Loucy (cell line): ENCODE measurements around the gene NBPF1.
"Not testable (repeated sequence)": the region's sequence is repeated elsewhere in the genome, so short reads cannot be mapped to it uniquely, and the experiment has no call there.

Experiments
- H2AFZ ChIP-seq: fragments of 200-600 bp; sonication (generic); 2 replicates; pipeline ENCODE4 v1.6.0; 2016; ENCODE audit warnings: antibody characterized with exemption, mild to moderate bottlenecking, low read length, moderate library complexity
- H3F3A ChIP-seq: fragments of 200-600 bp; 2 replicates; pipeline ENCODE4 v1.6.0; 2016; ENCODE audit warnings: antibody characterized with exemption, low read depth, mild to moderate bottlenecking
- H3K27me3 ChIP-seq: fragments of 200-600 bp; sonication (generic); 2 replicates; pipeline ENCODE4 v1.6.1; 2014; ENCODE audit warnings: low read length, mild to moderate bottlenecking; ENCODE audit not compliant: insufficient read depth, poor library complexity, severe bottlenecking
- H3K36me3 ChIP-seq: fragments of 200-600 bp; sonication (generic); 2 replicates; pipeline ENCODE4 v1.6.1; 2016; ENCODE audit warnings: low read length; ENCODE audit not compliant: insufficient read depth
- H3K4me1 ChIP-seq: fragments of 200-600 bp; sonication (generic); 2 replicates; pipeline ENCODE4 v1.5.1; 2014; ENCODE audit warnings: low read length, mild to moderate bottlenecking; ENCODE audit not compliant: insufficient read depth, poor library complexity, severe bottlenecking
- H3K4me2 ChIP-seq: fragments of 200-600 bp; sonication (generic); 2 replicates; pipeline ENCODE4 v1.6.0; 2014; ENCODE audit warnings: antibody characterized with exemption, low read length, low read depth, mild to moderate bottlenecking; ENCODE audit not compliant: poor library complexity, severe bottlenecking
- H3K4me3 ChIP-seq: fragments of 200-600 bp; sonication (generic); 2 replicates; pipeline ENCODE4 v1.5.1; 2014; ENCODE audit warnings: low read length, mild to moderate bottlenecking, mixed read lengths; ENCODE audit not compliant: poor library complexity, severe bottlenecking
- H3K79me2 ChIP-seq: fragments of 200-600 bp; sonication (generic); 2 replicates; pipeline ENCODE4 v1.6.1; 2014; ENCODE audit warnings: low read length; ENCODE audit not compliant: insufficient read depth
- H3K9ac ChIP-seq: fragments of 200-600 bp; sonication (generic); 2 replicates; pipeline ENCODE4 v1.6.0; 2014; ENCODE audit warnings: mild to moderate bottlenecking, low read depth, low read length, moderate library complexity; ENCODE audit not compliant: poor library complexity, severe bottlenecking
- H3K9me2 ChIP-seq: fragments of 200-600 bp; sonication (generic); replicated peaks from 2 replicates; pipeline ENCODE4 v1.6.1; 2016; ENCODE audit warnings: low read depth, low read length, mixed read lengths
- H3K9me3 ChIP-seq: fragments of 200-600 bp; sonication (generic); 2 replicates; pipeline ENCODE4 v1.6.1; 2014; ENCODE audit warnings: mild to moderate bottlenecking, antibody characterized with exemption, low read length, low read depth; ENCODE audit not compliant: insufficient read depth
- H4K20me1 ChIP-seq: fragments of 200-600 bp; sonication (generic); 2 replicates; pipeline ENCODE4 v1.6.0; 2014; ENCODE audit warnings: antibody characterized with exemption, low read length, mild to moderate bottlenecking; ENCODE audit not compliant: insufficient read depth, poor library complexity, severe bottlenecking
- EZH2phosphoT487 ChIP-seq: fragments of 200-600 bp; IDR thresholded peaks from 2 replicates; pipeline ENCODE4 v1.6.1; 2018; ENCODE audit warnings: antibody characterized with exemption, mild to moderate bottlenecking, moderate library complexity, borderline replicate concordance
- TF ChIP-seq, protein P1 (sequence below): fragments of 200-600 bp; sonication (generic); conservative IDR thresholded peaks from 2 replicates; pipeline ENCODE4 v1.5.1; 2014; ENCODE audit warnings: mild to moderate bottlenecking, antibody characterized with exemption, low read length

Gene NBPF1

DNA sequence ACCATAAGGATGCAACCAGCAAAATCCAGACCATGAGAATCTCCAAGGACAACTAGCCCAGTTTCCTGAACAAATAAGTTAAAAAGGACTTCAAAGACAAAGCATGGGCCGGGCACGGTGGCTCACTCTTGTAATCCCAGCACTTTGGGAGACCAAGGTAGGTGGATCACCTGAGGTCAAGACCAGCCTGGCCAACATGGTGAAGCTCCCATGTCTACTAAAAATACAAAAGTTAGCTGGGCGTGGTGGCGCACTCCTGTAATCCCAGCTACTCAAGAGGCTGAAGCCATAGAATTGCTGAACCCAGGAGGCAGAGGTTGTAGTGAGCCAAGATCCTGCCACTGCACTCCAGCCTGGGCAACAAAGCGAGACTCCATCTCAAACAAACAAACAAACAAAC, 22.6 kb upstream of the NBPF1 start:
- peaks cover 14% of the 10 kb centered on the region; the same call in 1 of the 2 replicates for H3K79me2 ChIP-seq
- H3K4me2 ChIP-seq, H3K9me2 ChIP-seq, H3F3A ChIP-seq, H3K9me3 ChIP-seq, H4K20me1 ChIP-seq, H3K4me3 ChIP-seq, H3K9ac ChIP-seq, H3K4me1 ChIP-seq, H3K27me3 ChIP-seq, H2AFZ ChIP-seq: not testable (repeated sequence)
- peaks cover 27% of the 10 kb centered on the region; the same call in 1 of the 2 replicates for H3K36me3 ChIP-seq

DNA sequence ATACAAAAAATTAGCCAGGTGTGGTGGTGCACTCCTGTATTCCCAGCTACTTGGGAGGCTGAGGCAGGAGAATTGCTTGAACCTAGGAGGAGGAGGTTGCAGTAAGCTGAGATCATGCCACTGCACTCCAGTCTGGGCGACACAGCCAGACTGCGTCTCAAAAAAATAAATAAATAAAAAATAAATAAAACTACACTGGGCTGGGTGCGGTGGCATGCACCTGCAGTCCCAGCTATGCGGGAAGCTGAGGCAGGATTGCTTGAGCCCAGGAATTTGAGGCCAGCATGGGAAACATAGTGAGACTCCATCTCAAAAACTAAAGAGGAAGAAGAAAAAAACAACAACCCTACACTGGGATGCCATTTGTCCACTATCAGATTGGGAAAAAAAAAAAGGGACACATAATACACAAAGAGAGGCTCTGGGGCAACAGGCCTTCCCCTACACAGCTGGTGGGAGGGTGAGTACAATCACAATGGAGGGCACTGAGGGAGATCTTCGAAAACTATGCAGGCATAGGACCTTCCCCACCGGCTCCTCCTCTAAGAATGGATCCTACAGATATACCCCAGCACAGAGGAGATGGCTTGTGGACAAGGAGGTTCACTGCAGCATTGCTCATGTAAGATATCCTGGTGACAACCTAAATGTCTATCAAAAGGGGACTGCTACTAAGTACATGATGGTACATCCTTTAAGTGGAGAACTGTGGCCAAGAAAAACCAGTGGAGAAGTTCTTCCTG, 20.3 kb upstream of the NBPF1 start:
- not testable (repeated sequence) for H3K4me1 ChIP-seq, H3K9me3 ChIP-seq, H3K27me3 ChIP-seq, H3K9me2 ChIP-seq, H3K79me2 ChIP-seq, H3F3A ChIP-seq, H3K4me2 ChIP-seq, H3K4me3 ChIP-seq, H2AFZ ChIP-seq, H3K9ac ChIP-seq, H4K20me1 ChIP-seq
- H3K36me3 ChIP-seq: peaks cover 36% of the 10 kb centered on the region; the same call in 1 of the 2 replicates

DNA sequence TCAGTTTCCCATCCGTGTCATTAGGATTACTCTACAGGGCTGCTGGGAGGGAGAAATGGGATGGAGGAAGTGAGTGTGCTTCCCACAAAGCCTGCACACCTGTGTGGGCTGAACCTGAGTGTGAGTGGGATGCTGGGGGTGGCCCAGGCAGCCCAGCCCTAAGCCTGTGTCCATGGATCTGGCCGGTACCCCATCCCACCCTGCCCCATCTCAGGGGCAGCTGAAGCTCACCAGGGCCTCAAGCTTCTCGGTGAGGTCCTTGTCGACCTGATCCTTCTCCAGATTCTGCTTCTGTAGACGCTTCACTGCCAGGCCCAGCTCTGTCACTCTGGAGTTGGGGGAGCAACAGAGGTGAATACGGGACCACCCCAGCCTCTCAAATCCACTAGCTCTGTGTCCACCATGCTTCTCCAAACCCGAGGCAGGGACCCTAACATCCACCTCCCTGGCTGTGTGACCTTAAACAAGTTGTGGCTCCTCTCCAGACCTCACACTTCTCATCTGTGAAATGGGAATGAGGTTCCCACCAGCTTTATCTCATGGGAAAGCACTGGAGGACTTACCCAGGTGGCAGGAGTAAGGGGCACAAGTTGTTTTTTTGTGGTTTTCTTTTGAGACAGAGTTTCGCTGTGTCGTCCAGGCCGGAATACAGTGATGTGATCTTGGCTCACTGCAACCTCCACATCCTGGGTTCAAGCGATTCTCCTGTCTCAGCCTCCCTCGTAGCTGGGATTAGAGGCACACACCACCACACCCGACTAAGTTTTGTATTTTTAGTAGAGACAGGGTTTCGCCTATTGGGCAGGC, 18.9 kb upstream of the NBPF1 start:
- H2AFZ ChIP-seq, H3K9me3 ChIP-seq, H3F3A ChIP-seq, H3K4me3 ChIP-seq, H3K27me3 ChIP-seq, H3K79me2 ChIP-seq, H4K20me1 ChIP-seq, H3K9me2 ChIP-seq, H3K9ac ChIP-seq, H3K4me1 ChIP-seq, H3K4me2 ChIP-seq: not testable (repeated sequence)
- H3K36me3 ChIP-seq: peaks cover 41% of the 10 kb centered on the region; the same call in 1 of the 2 replicates

DNA sequence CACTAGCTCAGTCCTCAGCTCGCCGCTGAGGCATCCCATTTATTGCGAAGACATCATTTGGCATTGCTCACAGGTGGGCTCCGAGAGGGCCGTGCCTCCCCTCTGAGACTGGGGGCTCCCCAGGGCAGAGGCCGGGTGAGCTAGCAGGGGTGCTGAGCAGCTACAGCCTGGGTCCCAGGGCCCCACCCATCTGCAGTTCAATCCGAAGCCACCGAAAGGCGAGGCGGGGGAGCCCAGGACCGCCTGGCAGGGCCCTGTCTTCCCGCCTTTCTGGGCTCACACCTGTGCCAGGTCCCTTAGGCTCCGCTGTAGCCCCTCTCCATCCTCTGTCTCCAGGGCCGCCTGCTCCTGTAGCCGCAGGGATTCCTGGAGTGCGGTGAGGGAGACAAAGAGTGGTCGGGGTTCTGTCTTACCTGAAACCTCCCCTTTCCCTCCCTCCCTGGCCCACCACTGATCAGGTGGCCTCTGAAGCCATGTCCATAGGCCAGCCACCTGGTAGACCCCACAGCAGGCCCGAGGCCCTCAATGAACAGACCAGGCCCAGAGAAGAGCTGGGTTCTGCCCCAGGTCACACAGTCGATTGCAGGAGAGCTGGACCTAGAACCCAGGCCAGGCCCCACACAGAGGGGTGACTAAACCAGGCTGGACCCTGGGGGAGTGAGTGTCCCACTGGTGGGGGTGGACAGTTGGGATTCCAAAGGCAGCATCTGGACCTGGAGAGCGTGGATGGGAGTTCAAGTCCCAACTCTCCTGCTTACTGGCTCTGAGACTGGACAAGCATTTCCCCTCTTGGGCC, 18.1 kb upstream of the NBPF1 start:
- no peaks in the 10 kb centered on the region for H3K4me1 ChIP-seq
- no peak overlapping the region for H2AFZ ChIP-seq
- no peaks in the 10 kb centered on the region for H3K9me3 ChIP-seq
- no peaks in the 10 kb centered on the region for H3K79me2 ChIP-seq
- peaks cover 43% of the 10 kb centered on the region; the same call in 1 of the 2 replicates for H3K36me3 ChIP-seq
- H3F3A ChIP-seq: no peaks in the 10 kb centered on the region
- H3K27me3 ChIP-seq: no peaks in the 10 kb centered on the region
- no peak overlapping the region for H3K4me2 ChIP-seq
- H3K4me3 ChIP-seq: no peak overlapping the region
- no peaks in the 10 kb centered on the region for H4K20me1 ChIP-seq
- H3K9ac ChIP-seq: no peak overlapping the region
- H3K9me2 ChIP-seq: no peaks in the 10 kb centered on the region
- no peak for TF ChIP-seq EZH2phosphoT487
- TF ChIP-seq, protein P1, sequence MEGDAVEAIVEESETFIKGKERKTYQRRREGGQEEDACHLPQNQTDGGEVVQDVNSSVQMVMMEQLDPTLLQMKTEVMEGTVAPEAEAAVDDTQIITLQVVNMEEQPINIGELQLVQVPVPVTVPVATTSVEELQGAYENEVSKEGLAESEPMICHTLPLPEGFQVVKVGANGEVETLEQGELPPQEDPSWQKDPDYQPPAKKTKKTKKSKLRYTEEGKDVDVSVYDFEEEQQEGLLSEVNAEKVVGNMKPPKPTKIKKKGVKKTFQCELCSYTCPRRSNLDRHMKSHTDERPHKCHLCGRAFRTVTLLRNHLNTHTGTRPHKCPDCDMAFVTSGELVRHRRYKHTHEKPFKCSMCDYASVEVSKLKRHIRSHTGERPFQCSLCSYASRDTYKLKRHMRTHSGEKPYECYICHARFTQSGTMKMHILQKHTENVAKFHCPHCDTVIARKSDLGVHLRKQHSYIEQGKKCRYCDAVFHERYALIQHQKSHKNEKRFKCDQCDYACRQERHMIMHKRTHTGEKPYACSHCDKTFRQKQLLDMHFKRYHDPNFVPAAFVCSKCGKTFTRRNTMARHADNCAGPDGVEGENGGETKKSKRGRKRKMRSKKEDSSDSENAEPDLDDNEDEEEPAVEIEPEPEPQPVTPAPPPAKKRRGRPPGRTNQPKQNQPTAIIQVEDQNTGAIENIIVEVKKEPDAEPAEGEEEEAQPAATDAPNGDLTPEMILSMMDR: no peak
